ENCODE results near the gene HAPLN3. TPM values are rescaled to one million over a fixed set of nuclear protein-coding genes. Genes with fewer than 3 reads are reported as not detected.

HAPLN3 gene, protein sequence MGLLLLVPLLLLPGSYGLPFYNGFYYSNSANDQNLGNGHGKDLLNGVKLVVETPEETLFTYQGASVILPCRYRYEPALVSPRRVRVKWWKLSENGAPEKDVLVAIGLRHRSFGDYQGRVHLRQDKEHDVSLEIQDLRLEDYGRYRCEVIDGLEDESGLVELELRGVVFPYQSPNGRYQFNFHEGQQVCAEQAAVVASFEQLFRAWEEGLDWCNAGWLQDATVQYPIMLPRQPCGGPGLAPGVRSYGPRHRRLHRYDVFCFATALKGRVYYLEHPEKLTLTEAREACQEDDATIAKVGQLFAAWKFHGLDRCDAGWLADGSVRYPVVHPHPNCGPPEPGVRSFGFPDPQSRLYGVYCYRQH
- total RNA-seq (40.4 and 57.6 TPM in 2 replicates), polyA plus RNA-seq (130 and 131 TPM in 2 replicates), polyA minus RNA-seq (43.4 and 47.1 TPM in 2 replicates), Bru-seq, nascent RNA (percentile 48 among the genes with signal in this experiment), BruChase-seq, experiment 1, labeled RNA remaining after a 6-hour chase (percentile 59 among the genes with signal in this experiment), BruChase-seq, experiment 2, labeled RNA remaining after a 2-hour chase (percentile 46 among the genes with signal in this experiment)
- polyA plus RNA-seq (2011; cell fraction: cytosol; rRNA removed), result 68.2 and 106 TPM in 2 replicates
- 118 and 124 TPM in 2 replicates for polyA plus RNA-seq (2011; cell fraction: nucleus; rRNA removed)
- 35.7 and 73.2 TPM in 2 replicates for polyA plus RNA-seq (2012)
- polyA minus RNA-seq (2011; cell fraction: cytosol; rRNA and poly(A)+ RNA removed), result not detected
- 13.2 and 32.7 TPM in 2 replicates for polyA minus RNA-seq (2011; cell fraction: nucleus; rRNA and poly(A)+ RNA removed)
- long read RNA-seq, transcript HAPLN3-201 (5 exons, 1,980 nt), result major isoform, 47 of 63 reads
- long read RNA-seq, partial matches to known transcripts, result 6 of 63 reads
- long read RNA-seq, other reads (novel, unspliced or antisense), result 9 of 63 reads

DNA sequence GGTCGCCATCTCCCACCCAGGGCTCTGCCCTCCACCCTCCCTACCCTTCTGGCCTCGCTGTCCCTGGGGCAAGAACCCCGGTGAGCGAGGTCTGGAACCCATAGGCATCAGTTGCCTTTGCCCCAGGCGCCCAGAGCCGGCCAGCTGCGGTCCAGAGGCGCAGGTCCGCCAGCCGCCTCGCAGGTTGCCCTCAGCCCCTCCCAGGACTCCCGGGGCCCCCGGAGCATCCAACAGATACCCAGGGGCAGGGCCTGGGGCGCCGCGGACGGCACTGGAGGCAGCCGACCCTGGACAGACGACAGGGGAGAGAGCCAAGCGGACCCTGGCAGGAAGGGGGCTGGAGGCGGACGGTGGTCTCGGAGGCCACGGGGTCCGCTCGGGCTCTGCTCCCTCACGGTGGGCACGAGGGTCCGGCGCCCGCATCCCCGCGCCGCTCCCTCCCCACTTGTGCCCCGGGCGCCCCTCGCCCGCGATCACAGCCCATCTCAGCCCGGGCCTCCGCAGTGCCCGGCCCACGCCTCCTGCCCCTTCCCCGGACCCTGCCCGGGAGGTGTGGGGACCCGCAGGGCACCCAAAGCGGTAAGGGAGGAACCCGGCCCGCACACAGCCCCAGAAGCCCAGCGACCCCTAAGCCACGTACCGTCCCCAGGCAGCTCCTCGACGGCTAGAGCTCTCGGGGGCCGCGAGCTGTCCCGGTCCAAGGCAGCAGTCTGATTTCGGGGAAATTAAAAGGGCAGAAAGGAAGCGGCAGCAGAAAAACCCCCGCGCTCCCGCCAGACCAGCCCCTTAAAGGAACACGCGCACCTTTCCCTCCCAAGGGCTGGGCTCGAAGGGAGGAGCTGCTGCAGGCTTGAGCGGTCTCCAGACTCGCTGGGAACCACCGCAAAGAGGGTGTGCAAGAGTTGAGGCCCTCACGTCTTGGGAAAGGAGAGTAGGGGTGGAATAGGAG lies at the start of gene HAPLN3:
Gene HAPLN3 (minus strand): TSS at position 726 of the 949 bp plus-strand sequence. CDS start 8,246 bp downstream, outside the sequence.
- ChIA-PET CTCF (interaction anchor here (0.6 to 4.1 kb wide), 12 partner anchors 10 to 312 kb away, joined by 3 to 27 read pairs (median 4); no protein-coding TSS in a partner anchor), POLR2A (interaction anchor here (0.7 to 0.8 kb wide), 2 partner anchors 193 to 216 kb away, joined by 3 to 11 read pairs; no protein-coding TSS in a partner anchor)
- H3K9ac ChIP-seq (replicated peaks; ENCODE audit: extremely low read depth, insufficient read depth, low read length), result peak within 1 kb of the TSS; percentile 71

More for the DNA sequence above, at the start of gene HAPLN3:
- Histone ChIP-seq H3K36me3 (ENCODE audit: control insufficient read depth in 2 of 2, extremely low read depth in 1 of 2, insufficient read depth in 2 of 2, low read length in 2 of 2) (peaks cover 0 to 3% of the 10 kb centered on the region in 2 experiments), H4K20me1 (replicated peaks; ENCODE audit: control insufficient read depth, extremely low read depth, insufficient read depth, low read length) (no peaks in the 10 kb centered on the region), H3K9me1 (replicated peaks; ENCODE audit: control insufficient read depth, extremely low read depth, insufficient read depth, low read length) (no peaks in the 10 kb centered on the region), H3K27me3 (ENCODE audit: control insufficient read depth in 2 of 2, insufficient read depth in 2 of 2, low read length in 2 of 2) (no peaks in the 10 kb centered on the region), H3K79me2 (ENCODE audit: control insufficient read depth, insufficient read depth, low read length) (no peaks in the 10 kb centered on the region), H2AFZ (ENCODE audit: low read depth, low read length) (peak within 1 kb of the TSS; percentile 59), H3K4me3 (replicated peaks in 1 of 3; ENCODE audit: insufficient read depth in 1 of 3, low read depth in 1 of 3, low read length in 3 of 3) (peak within 1 kb of the TSS; percentile 39 to 69 (median 44)), H3K4me2 (ENCODE audit: insufficient read depth, low read length) (peak within 1 kb of the TSS; percentile 58), H3K4me1 (ENCODE audit: control insufficient read depth, extremely low read depth, insufficient read depth, low read length) (peaks cover 36% of the 10 kb centered on the region), H3K9me3 (replicated peaks; ENCODE audit: control insufficient read depth, insufficient read depth, low read length) (no peaks in the 10 kb centered on the region), H3K27ac (ENCODE audit: insufficient read depth, low read depth, low read length) (peak within 1 kb of the TSS; percentile 0)
- peak; percentile 52 for DNase-seq (ENCODE audit: low read depth, low spot score)
- dilution Hi-C loops (cut with MboI; ENCODE audit: extremely low pct_ligation_motif_present, low sequenced_read_pairs) (no loop called here), intact Hi-C loops (cut with micrococcal nuclease) (loop anchor here (1.0 to 5.0 kb wide), 4 partner anchors 9 to 437 kb away; partner anchors contain the start of gene POLG)
- no peak for TF ChIP-seq POLR2AphosphoS5 (IDR thresholded peaks at IDR 0.05; ENCODE audit: insufficient read depth, low read depth, low read length)
- TF ChIP-seq, protein P1, sequence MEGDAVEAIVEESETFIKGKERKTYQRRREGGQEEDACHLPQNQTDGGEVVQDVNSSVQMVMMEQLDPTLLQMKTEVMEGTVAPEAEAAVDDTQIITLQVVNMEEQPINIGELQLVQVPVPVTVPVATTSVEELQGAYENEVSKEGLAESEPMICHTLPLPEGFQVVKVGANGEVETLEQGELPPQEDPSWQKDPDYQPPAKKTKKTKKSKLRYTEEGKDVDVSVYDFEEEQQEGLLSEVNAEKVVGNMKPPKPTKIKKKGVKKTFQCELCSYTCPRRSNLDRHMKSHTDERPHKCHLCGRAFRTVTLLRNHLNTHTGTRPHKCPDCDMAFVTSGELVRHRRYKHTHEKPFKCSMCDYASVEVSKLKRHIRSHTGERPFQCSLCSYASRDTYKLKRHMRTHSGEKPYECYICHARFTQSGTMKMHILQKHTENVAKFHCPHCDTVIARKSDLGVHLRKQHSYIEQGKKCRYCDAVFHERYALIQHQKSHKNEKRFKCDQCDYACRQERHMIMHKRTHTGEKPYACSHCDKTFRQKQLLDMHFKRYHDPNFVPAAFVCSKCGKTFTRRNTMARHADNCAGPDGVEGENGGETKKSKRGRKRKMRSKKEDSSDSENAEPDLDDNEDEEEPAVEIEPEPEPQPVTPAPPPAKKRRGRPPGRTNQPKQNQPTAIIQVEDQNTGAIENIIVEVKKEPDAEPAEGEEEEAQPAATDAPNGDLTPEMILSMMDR (IDR thresholded peaks at IDR 0.05; ENCODE audit: extremely low read depth in 1 of 2, insufficient read depth in 1 of 2, low read depth in 1 of 2, low read length in 2 of 2), result no peak
- no peak for TF ChIP-seq POLR2A (IDR thresholded peaks at IDR 0.05; ENCODE audit: low read depth, low read length)
- TF ChIP-seq, protein P2, sequence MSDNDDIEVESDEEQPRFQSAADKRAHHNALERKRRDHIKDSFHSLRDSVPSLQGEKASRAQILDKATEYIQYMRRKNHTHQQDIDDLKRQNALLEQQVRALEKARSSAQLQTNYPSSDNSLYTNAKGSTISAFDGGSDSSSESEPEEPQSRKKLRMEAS (IDR thresholded peaks at IDR 0.05; ENCODE audit: insufficient read depth, insufficient read length), result no peak
- no peak for TF ChIP-seq MYC (IDR thresholded peaks at IDR 0.05; ENCODE audit: low read depth, low read length)
- FAIRE-seq, result peak; percentile 91
- BruUV-seq (replicated peaks), result no TSS peak
